SK-N-SH treated with all-trans-retinoic acid at 6 μM for 48 hours (cell line): Measurements from ENCODE around the gene TMA7.

Experiments
- ATAC-seq: fragments of 200-7000 bp; cut with Tn5 transposase; 3 replicates; pipeline ENCODE4 v1.9.1; 2020; ENCODE audit warnings: mild to moderate bottlenecking, moderate library complexity
- ARNTL ChIP-seq: fragments of 450-650 bp; formaldehyde crosslinking; IDR thresholded peaks from 2 replicates; pipeline ENCODE4 v1.5.0; 2020; ENCODE audit warnings: low read depth, mild to moderate bottlenecking, moderate library complexity, borderline replicate concordance
- BACH2 ChIP-seq: fragments of 250-450 bp; sonication (Bioruptor Pico); IDR thresholded peaks from 2 replicates; pipeline ENCODE4 v1.9.0; 2021; ENCODE audit warnings: mild to moderate bottlenecking, borderline replicate concordance
- CREB5 ChIP-seq: fragments of 250-450 bp; sonication (Bioruptor Pico); IDR thresholded peaks from 2 replicates; pipeline ENCODE4 v1.5.1; 2020; ENCODE audit warnings: low read depth, mild to moderate bottlenecking, moderate library complexity
- CSRNP3 ChIP-seq: fragments of 250-450 bp; sonication (Bioruptor Pico); IDR thresholded peaks from 2 replicates; pipeline ENCODE4 v1.5.1; 2021; ENCODE audit warnings: mild to moderate bottlenecking, moderate library complexity
- ISL1 ChIP-seq: fragments of 250-450 bp; sonication (Bioruptor Pico); IDR thresholded peaks from 2 replicates; pipeline ENCODE4 v2.1.2; 2022; ENCODE audit warnings: mild to moderate bottlenecking, moderate library complexity
- PATZ1 ChIP-seq: fragments of 250-450 bp; sonication (Bioruptor Pico); IDR thresholded peaks from 2 replicates; pipeline ENCODE4 v1.8.0; 2020; ENCODE audit warnings: mild to moderate bottlenecking, moderate library complexity, borderline replicate concordance
- POU6F1 ChIP-seq: fragments of 250-450 bp; sonication (Bioruptor Pico); IDR thresholded peaks from 2 replicates; pipeline ENCODE4 v1.8.0; 2021; ENCODE audit warnings: low read depth, mild to moderate bottlenecking, moderate library complexity, borderline replicate concordance
- PPARA ChIP-seq: fragments of 250-450 bp; sonication (Bioruptor Pico); IDR thresholded peaks from 2 replicates; pipeline ENCODE4 v1.5.0; 2020; ENCODE audit warnings: mild to moderate bottlenecking, borderline replicate concordance
- RARB ChIP-seq: fragments of 250-450 bp; sonication (Bioruptor Pico); IDR thresholded peaks from 2 replicates; pipeline ENCODE4 v1.8.0; 2021; ENCODE audit warnings: mild to moderate bottlenecking, moderate library complexity
- SNAI2 ChIP-seq: fragments of 250-450 bp; sonication (Bioruptor Pico); IDR thresholded peaks from 2 replicates; pipeline ENCODE4 v1.5.0; 2020; ENCODE audit warnings: mild to moderate bottlenecking, moderate library complexity
- TCF4 ChIP-seq: fragments of 250-450 bp; sonication (Bioruptor Pico); IDR thresholded peaks from 2 replicates; pipeline ENCODE4 v1.8.0; 2021; ENCODE audit warnings: mild to moderate bottlenecking, moderate library complexity, borderline replicate concordance
- TOX ChIP-seq: fragments of 250-450 bp; sonication (Bioruptor Pico); IDR thresholded peaks from 2 replicates; pipeline ENCODE4 v1.8.0; 2021; ENCODE audit warnings: mild to moderate bottlenecking, moderate library complexity, borderline replicate concordance
- TSHZ2 ChIP-seq: fragments of 250-450 bp; sonication (Bioruptor Pico); IDR thresholded peaks from 2 replicates; pipeline ENCODE4 v1.5.0; 2020; ENCODE audit warnings: mild to moderate bottlenecking, moderate library complexity
- ZFP30 ChIP-seq: fragments of 450-650 bp; formaldehyde crosslinking; IDR thresholded peaks from 2 replicates; pipeline ENCODE4 v1.5.0; 2022; ENCODE audit warnings: mild to moderate bottlenecking, moderate library complexity
- ZNF565 ChIP-seq: fragments of 450-650 bp; formaldehyde crosslinking; conservative IDR thresholded peaks from 2 replicates; pipeline ENCODE4 v1.5.0; 2020; ENCODE audit warnings: low read depth, mild to moderate bottlenecking, moderate library complexity
- ZNF70 ChIP-seq: fragments of 450-650 bp; formaldehyde crosslinking; IDR thresholded peaks from 2 replicates; pipeline ENCODE4 v1.5.0; 2020; ENCODE audit warnings: mild to moderate bottlenecking, moderate library complexity
- ZNF8 ChIP-seq: fragments of 450-650 bp; formaldehyde crosslinking; IDR thresholded peaks from 2 replicates; pipeline ENCODE4 v1.5.0; 2020; ENCODE audit warnings: mild to moderate bottlenecking, moderate library complexity

The TMA7 gene

GRCh38 chr3:48465531-48466378, 25.7 kb downstream of the TMA7 start (continued):
- no peak for TF ChIP-seq TSHZ2 (CRISPR knock-in tag)
- no peak for TF ChIP-seq TCF4
- TF ChIP-seq ARNTL (CRISPR knock-in tag): no peak
- TF ChIP-seq ZNF8 (CRISPR knock-in tag): no peak
- TF ChIP-seq ISL1 (CRISPR knock-in tag): no peak
- no peak for TF ChIP-seq POU6F1 (CRISPR knock-in tag)
- TF ChIP-seq ZNF565: no peak
- TF ChIP-seq, all 23 proteins: peak for 7

GRCh38 chr3:48466386-48467109, 26.5 kb downstream of the TMA7 start:
- ATAC-seq: peak; percentile 12
- TF ChIP-seq SNAI2 (CRISPR knock-in tag) (no peak), TSHZ2 (CRISPR knock-in tag) (no peak), TOX (CRISPR knock-in tag) (no peak), RARB (CRISPR knock-in tag) (no peak), ISL1 (CRISPR knock-in tag) (no peak), PPARA (no peak), ZNF565 (no peak), ZNF8 (CRISPR knock-in tag) (no peak), BACH2 (no peak), POU6F1 (CRISPR knock-in tag) (no peak), CREB5 (CRISPR knock-in tag) (no peak), ZNF70 (no peak), PATZ1 (CRISPR knock-in tag) (no peak), ARNTL (CRISPR knock-in tag) (no peak), ZFP30 (no peak), CSRNP3 (CRISPR knock-in tag) (no peak), TCF4 (no peak)
